Epithelial cell of esophagus (primary cell): Measurements from ENCODE around the gene NOTCH4.

ENCODE experiments used
- DNase-seq: peaks from one replicate; pipeline ENCODE4 v3.0.0; 2010; ENCODE audit warnings: low read depth
- H3K4me3 ChIP-seq: 2 replicates; pipeline ENCODE4 v1.5.1; 2011; ENCODE audit warnings: mild to moderate bottlenecking, low read length, control low read depth
- TF ChIP-seq, protein P1 (sequence below): IDR thresholded peaks from 2 replicates; pipeline ENCODE4 v1.5.1; 2011; ENCODE audit warnings: low read depth, mild to moderate bottlenecking, low read length, control low read depth, inconsistent platforms; ENCODE audit not compliant: insufficient read depth; ENCODE audit errors: missing control alignments

The NOTCH4 gene

DNA sequence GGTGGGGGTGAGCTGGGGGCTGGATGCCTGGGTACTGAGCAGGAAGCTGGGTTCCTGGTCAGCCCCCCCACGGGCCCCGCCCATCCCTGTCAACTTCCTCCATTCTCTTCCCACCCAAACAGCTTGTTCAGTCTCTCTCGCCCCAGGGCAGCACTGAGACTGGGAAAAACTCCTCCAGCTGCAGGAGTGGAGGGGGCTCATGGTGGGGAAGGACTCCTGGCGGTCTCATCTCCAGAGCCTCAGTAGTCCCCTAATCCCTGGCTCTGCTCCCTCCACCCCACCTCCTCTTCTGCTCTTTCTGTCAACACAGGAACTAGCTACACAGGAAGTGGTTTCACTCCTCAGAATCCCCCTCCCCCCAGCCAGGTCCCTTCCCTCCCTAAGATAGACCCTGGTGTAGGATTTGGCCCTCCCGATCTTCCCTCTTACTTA lies 31.2 kb downstream of the NOTCH4 start, which contains the start of gene GPSM3:
TSS of gene GPSM3 (minus strand) at position 36 of the 432 bp plus-strand sequence. CDS start 130 bp downstream, outside the sequence.
- DNase-seq, result peak; percentile 19
- TF ChIP-seq, protein P1, sequence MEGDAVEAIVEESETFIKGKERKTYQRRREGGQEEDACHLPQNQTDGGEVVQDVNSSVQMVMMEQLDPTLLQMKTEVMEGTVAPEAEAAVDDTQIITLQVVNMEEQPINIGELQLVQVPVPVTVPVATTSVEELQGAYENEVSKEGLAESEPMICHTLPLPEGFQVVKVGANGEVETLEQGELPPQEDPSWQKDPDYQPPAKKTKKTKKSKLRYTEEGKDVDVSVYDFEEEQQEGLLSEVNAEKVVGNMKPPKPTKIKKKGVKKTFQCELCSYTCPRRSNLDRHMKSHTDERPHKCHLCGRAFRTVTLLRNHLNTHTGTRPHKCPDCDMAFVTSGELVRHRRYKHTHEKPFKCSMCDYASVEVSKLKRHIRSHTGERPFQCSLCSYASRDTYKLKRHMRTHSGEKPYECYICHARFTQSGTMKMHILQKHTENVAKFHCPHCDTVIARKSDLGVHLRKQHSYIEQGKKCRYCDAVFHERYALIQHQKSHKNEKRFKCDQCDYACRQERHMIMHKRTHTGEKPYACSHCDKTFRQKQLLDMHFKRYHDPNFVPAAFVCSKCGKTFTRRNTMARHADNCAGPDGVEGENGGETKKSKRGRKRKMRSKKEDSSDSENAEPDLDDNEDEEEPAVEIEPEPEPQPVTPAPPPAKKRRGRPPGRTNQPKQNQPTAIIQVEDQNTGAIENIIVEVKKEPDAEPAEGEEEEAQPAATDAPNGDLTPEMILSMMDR, result no peak
- no peak within 1 kb of the TSS for H3K4me3 ChIP-seq

DNA sequence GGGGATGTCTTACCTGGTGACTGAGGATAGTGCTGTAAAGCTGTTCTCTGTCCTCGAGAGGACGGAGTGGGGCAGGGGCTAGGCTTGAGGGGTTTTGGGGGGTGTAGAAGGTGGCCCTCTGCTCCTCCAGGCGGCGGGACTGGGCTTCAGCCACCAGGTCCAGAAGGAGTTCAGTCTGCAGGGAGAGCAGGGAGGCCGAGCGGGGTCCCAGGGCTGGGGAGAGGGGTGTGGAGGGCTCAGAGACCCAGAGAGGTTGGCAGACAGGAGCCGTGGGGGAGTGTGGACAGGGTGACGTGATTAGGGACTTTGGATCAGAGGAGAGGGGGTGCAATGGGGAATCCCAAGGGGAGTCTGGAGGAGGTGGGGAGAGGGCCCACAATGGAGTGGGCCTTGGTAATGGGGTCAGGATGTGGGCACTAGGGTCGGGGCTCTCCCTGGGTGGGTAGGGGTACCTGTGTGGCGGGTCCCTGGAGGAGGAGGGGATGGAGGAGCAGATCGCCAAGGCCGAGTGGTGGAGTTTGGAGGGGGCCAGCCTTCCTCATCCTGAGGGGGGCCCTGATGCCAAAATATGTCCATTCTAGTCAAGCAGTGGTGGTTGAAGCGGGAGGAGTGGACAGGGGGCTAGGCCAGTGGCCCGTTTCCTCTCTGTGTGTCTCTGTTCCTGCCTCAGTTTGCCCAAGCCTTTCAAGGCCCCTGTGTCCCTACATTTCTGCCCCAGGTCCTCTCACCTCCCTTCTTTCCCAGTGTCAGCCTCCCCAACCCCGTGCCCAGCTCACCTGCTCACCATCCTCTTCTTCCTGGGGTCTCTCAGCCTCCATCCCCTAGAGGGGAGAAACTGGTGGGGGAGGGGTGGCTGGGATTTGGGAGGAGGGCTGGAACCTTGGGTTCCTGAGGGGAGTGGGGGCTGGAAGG lies 31.9 kb downstream of the NOTCH4 start:
- DNase-seq, result no peak
- H3K4me3 ChIP-seq, result no peak overlapping the region
- TF ChIP-seq, protein P1, result no peak

GRCh38 chr6:32190911-32191677 lies 32.8 kb downstream of the NOTCH4 start:
- H3K4me3 ChIP-seq, result no peak overlapping the region
- no peak for DNase-seq
- TF ChIP-seq, protein P1, result no peak

- peak; percentile 82 for DNase-seq
Observed at GRCh38 chr6:32190054-32190851, 33.6 kb downstream of the NOTCH4 start, which contains the start of gene PBX2. Gene PBX2, minus strand, starts transcription at chr6:32190202. Its CDS starts 287 bp downstream, at chr6:32189915.

DNA sequence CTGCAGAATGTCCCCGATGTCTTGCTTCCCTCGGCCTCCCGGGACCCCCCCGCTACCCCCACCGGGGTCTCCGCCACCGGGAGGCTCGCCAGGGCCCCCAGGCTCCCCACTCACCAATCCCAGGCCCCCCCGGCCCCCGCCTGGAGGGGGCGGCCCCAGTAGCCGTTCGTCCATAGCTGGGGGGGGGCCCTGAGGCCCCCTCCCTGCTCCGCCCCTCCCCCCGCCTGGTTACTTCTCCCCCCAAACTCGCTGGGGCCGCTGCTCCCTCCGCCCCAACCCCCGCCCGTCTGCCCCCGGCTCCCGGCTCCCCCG lies 34.2 kb downstream of the NOTCH4 start:
- TF ChIP-seq, protein P1, result no peak
- DNase-seq, result no peak

More at GRCh38 chr6:32190054-32190851, 33.6 kb downstream of the NOTCH4 start, which contains the start of gene PBX2:
- H3K4me3 ChIP-seq, result peak within 1 kb of the TSS; percentile 64
- TF ChIP-seq, protein P1, result peak; percentile 6

GRCh38 chr6:32189069-32189741 lies 34.7 kb downstream of the NOTCH4 start:
- TF ChIP-seq, protein P1, result no peak
- no peak for DNase-seq
- H3K4me3 ChIP-seq, result peak overlapping the region; percentile 64

More for the DNA sequence above, 34.2 kb downstream of the NOTCH4 start:
- peak overlapping the region; percentile 64 for H3K4me3 ChIP-seq
